ENCODE results near the gene PRPH. TPM values are rescaled to one million over a fixed set of nuclear protein-coding genes. Genes with fewer than 3 reads are reported as not detected.

PRPH gene
- total RNA-seq, 4 donors from 2014 or later, result 3.0 to 16.2 (median 5.8) TPM

DNA sequence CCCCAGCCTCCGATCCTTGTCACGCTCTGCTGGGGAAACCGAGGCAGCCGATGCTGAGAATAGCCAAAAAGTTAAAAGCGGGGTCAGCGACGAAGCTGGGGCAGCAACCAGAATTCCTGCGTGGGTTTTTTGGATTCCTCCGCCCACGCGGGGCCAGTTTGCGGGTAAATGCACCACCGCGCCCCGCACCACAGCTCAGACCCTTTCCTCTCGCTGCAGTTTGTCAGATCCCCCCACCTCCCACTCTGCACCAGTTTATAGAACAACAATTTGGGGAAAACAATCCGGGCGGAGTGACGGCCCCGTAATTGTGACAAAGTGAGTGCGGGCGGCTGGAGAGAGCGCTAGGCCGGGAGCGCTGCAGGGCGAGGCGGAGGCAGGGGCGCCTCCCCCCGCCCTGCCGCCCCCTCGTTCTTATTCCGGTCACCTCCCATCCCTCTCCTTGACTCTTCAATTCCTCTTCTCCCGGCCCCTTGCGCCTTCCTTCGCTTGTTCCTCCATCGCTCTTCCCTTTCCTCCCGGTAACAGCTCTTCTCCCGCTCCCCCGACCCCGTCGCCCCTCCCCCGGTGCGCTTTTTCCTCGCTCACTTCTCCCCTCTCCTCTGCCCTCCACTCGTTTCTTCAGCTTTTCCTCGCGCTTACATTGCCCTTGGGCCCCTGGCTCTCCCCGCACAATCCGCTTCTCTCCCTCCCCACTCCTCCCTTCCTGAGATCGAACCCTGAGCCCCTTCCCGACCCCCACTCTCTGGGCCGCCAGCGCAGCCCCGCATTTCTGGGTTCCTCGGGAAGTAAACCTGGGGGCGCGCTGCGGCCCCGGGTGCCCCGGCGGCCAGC is 51.1 kb downstream of the PRPH start:
- H3K9me3 ChIP-seq, result no peaks in the 10 kb centered on the region
- WGBS, 2 donors (ENCODE audit: low coverage in 1 of 2), result 1 to 2% methylated on average over 21 to 27 of the region's 61 CpGs
- peaks cover 15 to 57% (median 48%) of the 10 kb centered on the region in 3 donors for H3K4me1 ChIP-seq
- TF ChIP-seq EP300 (IDR thresholded peaks at IDR 0.05) (no peak), POLR2A (IDR thresholded peaks at IDR 0.05) (no peak), POLR2AphosphoS5 (IDR thresholded peaks at IDR 0.05) (no peak)
- TF ChIP-seq, protein P1, sequence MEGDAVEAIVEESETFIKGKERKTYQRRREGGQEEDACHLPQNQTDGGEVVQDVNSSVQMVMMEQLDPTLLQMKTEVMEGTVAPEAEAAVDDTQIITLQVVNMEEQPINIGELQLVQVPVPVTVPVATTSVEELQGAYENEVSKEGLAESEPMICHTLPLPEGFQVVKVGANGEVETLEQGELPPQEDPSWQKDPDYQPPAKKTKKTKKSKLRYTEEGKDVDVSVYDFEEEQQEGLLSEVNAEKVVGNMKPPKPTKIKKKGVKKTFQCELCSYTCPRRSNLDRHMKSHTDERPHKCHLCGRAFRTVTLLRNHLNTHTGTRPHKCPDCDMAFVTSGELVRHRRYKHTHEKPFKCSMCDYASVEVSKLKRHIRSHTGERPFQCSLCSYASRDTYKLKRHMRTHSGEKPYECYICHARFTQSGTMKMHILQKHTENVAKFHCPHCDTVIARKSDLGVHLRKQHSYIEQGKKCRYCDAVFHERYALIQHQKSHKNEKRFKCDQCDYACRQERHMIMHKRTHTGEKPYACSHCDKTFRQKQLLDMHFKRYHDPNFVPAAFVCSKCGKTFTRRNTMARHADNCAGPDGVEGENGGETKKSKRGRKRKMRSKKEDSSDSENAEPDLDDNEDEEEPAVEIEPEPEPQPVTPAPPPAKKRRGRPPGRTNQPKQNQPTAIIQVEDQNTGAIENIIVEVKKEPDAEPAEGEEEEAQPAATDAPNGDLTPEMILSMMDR (IDR thresholded peaks at IDR 0.05), result no peak
- H3K4me3 ChIP-seq, result peak overlapping the region in 1 of 2 donors; percentile 52
- H3K36me3 ChIP-seq, result no peaks in the 10 kb centered on the region
- ATAC-seq, result no peak
- H3K27me3 ChIP-seq, result peaks cover 96% of the 10 kb centered on the region
- no peak overlapping the region for H3K27ac ChIP-seq

DNA sequence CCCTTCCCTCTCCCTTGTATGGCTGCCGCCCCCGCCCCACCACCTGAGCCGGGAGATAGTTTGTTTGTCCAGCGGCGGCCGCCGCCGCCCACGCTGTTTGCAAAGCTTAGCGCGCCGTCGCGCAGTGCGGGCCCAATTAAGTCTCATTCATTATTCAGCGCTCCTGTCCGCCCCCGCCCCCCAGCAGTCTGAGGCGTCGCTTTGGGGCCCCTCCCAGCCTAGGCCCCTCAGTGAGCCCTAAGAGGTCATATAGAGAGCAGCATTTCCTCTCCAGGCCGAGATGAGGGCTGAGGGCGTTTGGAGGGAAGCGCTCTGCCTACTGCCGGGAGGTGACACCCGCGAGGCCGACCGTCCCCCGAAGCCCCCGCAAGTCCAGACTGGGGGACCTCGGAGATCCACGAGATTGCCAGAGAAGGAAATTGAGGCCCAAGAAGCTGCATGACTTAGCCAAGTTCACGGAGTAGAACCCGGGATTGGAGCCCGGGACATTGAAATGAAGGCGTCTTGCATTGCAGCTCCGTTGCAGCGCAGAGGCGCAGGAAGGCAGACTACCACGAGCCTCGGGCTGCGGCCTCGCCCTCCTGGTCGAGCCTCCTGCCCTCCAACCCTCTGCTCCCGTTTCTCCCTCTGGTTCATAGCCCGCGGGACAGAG is 51.8 kb downstream of the PRPH start, which contains the start of gene DNAJC22:
Gene DNAJC22, plus strand, starts transcription at position 230 of the 652 bp plus-strand sequence. CDS start 1,985 bp downstream, outside the sequence.
- H3K4me3 ChIP-seq, result peak within 1 kb of the TSS in 1 of 2 donors; percentile 52
- 25% methylated on average over 7 of the region's 47 CpGs; no CpG with 5 or more reads in 1 of the 2 donors for WGBS, 2 donors (ENCODE audit: low coverage in 1 of 2)
- peaks cover 15 to 55% (median 48%) of the 10 kb centered on the region in 3 donors for H3K4me1 ChIP-seq
- H3K9me3 ChIP-seq, result no peaks in the 10 kb centered on the region
- H3K36me3 ChIP-seq, result no peaks in the 10 kb centered on the region
- H3K27ac ChIP-seq, result no peak within 1 kb of the TSS
- peaks cover 99% of the 10 kb centered on the region for H3K27me3 ChIP-seq
- TF ChIP-seq POLR2AphosphoS5 (IDR thresholded peaks at IDR 0.05) (no peak), EP300 (IDR thresholded peaks at IDR 0.05) (no peak), POLR2A (IDR thresholded peaks at IDR 0.05) (no peak)
- TF ChIP-seq, protein P1 (IDR thresholded peaks at IDR 0.05), result no peak
- ATAC-seq, result no peak

DNA sequence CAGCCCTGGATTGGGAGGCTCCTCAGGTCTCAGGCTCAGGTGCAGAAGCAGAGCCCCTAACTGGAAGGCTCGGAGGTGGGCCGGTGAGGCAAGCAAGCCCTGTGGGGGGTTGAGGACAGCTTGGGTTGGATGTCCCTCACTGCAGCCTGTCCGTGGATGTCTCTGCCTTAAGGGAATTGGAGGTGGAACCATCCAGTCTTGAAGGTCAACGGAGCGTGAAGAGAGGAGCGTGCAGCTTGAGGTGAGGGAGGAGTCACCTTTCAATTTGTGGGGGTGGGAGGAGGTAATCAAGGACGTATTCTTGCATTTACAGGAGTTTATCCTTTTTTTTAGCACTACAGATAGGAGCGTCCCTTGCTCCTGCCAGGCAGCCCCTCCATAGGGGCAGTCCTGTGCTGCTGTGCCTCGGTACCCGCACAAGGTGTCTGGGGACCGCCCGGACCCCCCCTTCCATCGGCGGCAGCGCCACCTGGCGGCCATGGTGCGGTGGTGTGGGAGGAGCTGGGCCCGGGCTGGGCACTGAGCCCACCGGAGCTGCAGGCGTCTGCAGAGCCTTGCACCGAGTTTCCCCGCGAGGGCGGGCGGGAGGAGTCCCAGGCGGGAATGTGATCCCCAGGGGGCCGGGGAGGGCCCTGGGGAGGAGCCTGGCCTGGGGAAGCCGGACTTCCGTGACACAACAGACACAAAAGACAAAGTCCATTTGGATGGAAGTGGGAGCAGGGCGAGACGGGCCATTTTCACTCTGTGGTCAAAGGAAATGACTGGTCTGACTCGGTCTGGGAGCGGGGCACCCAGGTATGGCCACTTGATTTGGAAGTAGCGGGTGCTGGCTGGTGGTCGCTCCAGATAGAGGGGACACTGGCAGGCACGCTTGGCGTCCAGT is 52.6 kb downstream of the PRPH start:
- peak overlapping the region in 1 of 2 donors; percentile 52 for H3K4me3 ChIP-seq
- ATAC-seq, result peak; percentile 72
- no peaks in the 10 kb centered on the region for H3K36me3 ChIP-seq
- WGBS, 2 donors (ENCODE audit: low coverage in 1 of 2), result 22 to 41% methylated on average over 6 to 8 of the region's 37 CpGs
- TF ChIP-seq, protein P1 (IDR thresholded peaks at IDR 0.05), result peak in 3 of 4 experiments; percentile 81 to 97 (median 86)
- no peak for TF ChIP-seq POLR2AphosphoS5 (IDR thresholded peaks at IDR 0.05)
- H3K9me3 ChIP-seq, result no peaks in the 10 kb centered on the region
- H3K27ac ChIP-seq, result no peak overlapping the region
- H3K27me3 ChIP-seq, result peaks cover 97% of the 10 kb centered on the region
- H3K4me1 ChIP-seq, result peaks cover 15 to 48% (median 41%) of the 10 kb centered on the region in 3 donors

Other genes with a start within 250 kb of the PRPH start
- gene KMT2D, start 234.4 kb upstream of the PRPH start, total RNA-seq, result 10 to 100 TPM; 23.6 to 75.0 (median 53.8) TPM
- gene RHEBL1, start 225.2 kb upstream of the PRPH start, total RNA-seq, result under 1 TPM in 1 of 4 donors, not detected in 3; 0.35 TPM
- 1 to 10 TPM in 2 of 4 donors, under 1 TPM in 2; 0.54 to 1.2 (median 0.85) TPM for gene DHH, start 200.3 kb upstream of the PRPH start, total RNA-seq
- 10 to 100 TPM; 17.6 to 77.5 (median 37.5) TPM for gene LMBR1L, start 184.3 kb upstream of the PRPH start, total RNA-seq
- 1,000 to 10,000 TPM in 1 of 4 donors, 100 to 1,000 TPM in 3; 568 to 1,050 (median 731) TPM for gene TUBA1B, start 163.8 kb upstream of the PRPH start, total RNA-seq
- 1,000 to 10,000 TPM in 1 of 4 donors, 100 to 1,000 TPM in 3; 514 to 1,167 (median 639) TPM for gene TUBA1A, start 106.1 kb upstream of the PRPH start, total RNA-seq
- 100 to 1,000 TPM; 122 to 210 (median 131) TPM for gene TUBA1C, start 30.1 kb upstream of the PRPH start, total RNA-seq
- under 1 TPM in 1 of 4 donors, not detected in 3; 0.22 TPM for gene TROAP, start 28.1 kb downstream of the PRPH start, total RNA-seq
- gene C1QL4, start 42.0 kb downstream of the PRPH start, total RNA-seq, result not detected
- under 1 TPM in 2 of 4 donors, not detected in 2; 0.08 to 0.40 TPM for gene DNAJC22, start 51.7 kb downstream of the PRPH start, total RNA-seq
- gene SPATS2, start 72.3 kb downstream of the PRPH start, total RNA-seq, result 10 to 100 TPM in 2 of 4 donors, 1 to 10 TPM in 2; 8.6 to 17.8 (median 9.5) TPM
- under 1 TPM in 3 of 4 donors, not detected in 1; 0.13 to 0.69 (median 0.31) TPM for gene KCNH3, start 243.9 kb downstream of the PRPH start, total RNA-seq